Ishikawa (cell line): ENCODE measurements around the gene TGM3.

Experiments used
- CEBPB ChIP-seq: IDR thresholded peaks from 2 replicates; pipeline ENCODE4 v1.6.1; 2012
- CREB1 ChIP-seq: IDR thresholded peaks from 2 replicates; pipeline ENCODE4 v1.6.1; 2012; ENCODE audit warnings: low read depth
- EGR1 ChIP-seq: IDR thresholded peaks from 2 replicates; pipeline ENCODE4 v1.6.1; 2012
- EP300 ChIP-seq: IDR thresholded peaks from 2 replicates; pipeline ENCODE4 v1.6.1; 2012; ENCODE audit warnings: borderline replicate concordance
- FOXM1 ChIP-seq: IDR thresholded peaks from 2 replicates; pipeline ENCODE4 v1.6.1; 2012; ENCODE audit warnings: low read depth, borderline replicate concordance
- RAD21 ChIP-seq: IDR thresholded peaks from 2 replicates; pipeline ENCODE4 v1.6.1; 2012; ENCODE audit warnings: low read depth
- TAF1 ChIP-seq: IDR thresholded peaks from 2 replicates; pipeline ENCODE4 v1.6.1; 2012; ENCODE audit warnings: low read depth, mild to moderate bottlenecking
- TCF12 ChIP-seq: IDR thresholded peaks from 2 replicates; pipeline ENCODE4 v1.6.1; 2012; ENCODE audit warnings: low read depth
- TEAD4 ChIP-seq: IDR thresholded peaks from 2 replicates; pipeline ENCODE4 v1.6.1; 2012
- YY1 ChIP-seq: IDR thresholded peaks from 2 replicates; pipeline ENCODE4 v1.6.1; 2012; ENCODE audit warnings: low read depth
- ZBTB7A ChIP-seq: IDR thresholded peaks from 2 replicates; pipeline ENCODE4 v1.6.1; 2012; ENCODE audit warnings: low read depth
- TF ChIP-seq, protein P1 (sequence below): IDR thresholded peaks from 2 replicates; pipeline ENCODE4 v1.6.1; 2012; ENCODE audit warnings: low read depth, mild to moderate bottlenecking
- TF ChIP-seq, protein P2 (sequence below): IDR thresholded peaks from 2 replicates; pipeline ENCODE4 v1.6.1; 2012
- TF ChIP-seq, protein P3 (sequence below): IDR thresholded peaks from 2 replicates; pipeline ENCODE4 v1.6.1; 2012

DNA sequence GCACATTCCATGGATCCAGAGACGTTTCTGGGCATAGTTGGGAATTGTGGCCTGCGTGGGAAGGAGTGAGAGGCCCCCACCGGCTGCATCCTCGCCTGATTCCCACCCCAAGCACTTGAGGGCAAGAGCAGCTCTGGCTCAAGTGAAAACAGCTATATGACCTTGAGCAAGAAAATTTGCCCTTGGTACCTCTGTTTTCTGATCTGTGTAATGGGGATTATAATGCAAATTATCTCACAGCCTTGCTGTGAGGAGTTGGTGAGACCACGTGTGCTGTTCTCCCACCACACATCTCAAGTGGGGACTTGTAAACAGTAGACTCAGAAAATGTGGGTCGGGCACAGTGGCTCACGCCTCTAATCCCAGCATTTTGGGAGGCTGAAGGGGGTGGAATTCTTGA is 85.5 kb downstream of the TGM3 start:
- TF ChIP-seq ZBTB7A = no peak
- TF ChIP-seq, protein P1, sequence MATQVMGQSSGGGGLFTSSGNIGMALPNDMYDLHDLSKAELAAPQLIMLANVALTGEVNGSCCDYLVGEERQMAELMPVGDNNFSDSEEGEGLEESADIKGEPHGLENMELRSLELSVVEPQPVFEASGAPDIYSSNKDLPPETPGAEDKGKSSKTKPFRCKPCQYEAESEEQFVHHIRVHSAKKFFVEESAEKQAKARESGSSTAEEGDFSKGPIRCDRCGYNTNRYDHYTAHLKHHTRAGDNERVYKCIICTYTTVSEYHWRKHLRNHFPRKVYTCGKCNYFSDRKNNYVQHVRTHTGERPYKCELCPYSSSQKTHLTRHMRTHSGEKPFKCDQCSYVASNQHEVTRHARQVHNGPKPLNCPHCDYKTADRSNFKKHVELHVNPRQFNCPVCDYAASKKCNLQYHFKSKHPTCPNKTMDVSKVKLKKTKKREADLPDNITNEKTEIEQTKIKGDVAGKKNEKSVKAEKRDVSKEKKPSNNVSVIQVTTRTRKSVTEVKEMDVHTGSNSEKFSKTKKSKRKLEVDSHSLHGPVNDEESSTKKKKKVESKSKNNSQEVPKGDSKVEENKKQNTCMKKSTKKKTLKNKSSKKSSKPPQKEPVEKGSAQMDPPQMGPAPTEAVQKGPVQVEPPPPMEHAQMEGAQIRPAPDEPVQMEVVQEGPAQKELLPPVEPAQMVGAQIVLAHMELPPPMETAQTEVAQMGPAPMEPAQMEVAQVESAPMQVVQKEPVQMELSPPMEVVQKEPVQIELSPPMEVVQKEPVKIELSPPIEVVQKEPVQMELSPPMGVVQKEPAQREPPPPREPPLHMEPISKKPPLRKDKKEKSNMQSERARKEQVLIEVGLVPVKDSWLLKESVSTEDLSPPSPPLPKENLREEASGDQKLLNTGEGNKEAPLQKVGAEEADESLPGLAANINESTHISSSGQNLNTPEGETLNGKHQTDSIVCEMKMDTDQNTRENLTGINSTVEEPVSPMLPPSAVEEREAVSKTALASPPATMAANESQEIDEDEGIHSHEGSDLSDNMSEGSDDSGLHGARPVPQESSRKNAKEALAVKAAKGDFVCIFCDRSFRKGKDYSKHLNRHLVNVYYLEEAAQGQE = no peak
- no peak for TF ChIP-seq CREB1
- TF ChIP-seq, protein P2, sequence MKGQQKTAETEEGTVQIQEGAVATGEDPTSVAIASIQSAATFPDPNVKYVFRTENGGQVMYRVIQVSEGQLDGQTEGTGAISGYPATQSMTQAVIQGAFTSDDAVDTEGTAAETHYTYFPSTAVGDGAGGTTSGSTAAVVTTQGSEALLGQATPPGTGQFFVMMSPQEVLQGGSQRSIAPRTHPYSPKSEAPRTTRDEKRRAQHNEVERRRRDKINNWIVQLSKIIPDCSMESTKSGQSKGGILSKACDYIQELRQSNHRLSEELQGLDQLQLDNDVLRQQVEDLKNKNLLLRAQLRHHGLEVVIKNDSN = no peak
- TF ChIP-seq EP300 = no peak
- no peak for TF ChIP-seq TAF1
- no peak for TF ChIP-seq RAD21
- no peak for TF ChIP-seq TEAD4
- TF ChIP-seq, protein P3, sequence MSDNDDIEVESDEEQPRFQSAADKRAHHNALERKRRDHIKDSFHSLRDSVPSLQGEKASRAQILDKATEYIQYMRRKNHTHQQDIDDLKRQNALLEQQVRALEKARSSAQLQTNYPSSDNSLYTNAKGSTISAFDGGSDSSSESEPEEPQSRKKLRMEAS = no peak
- TF ChIP-seq CEBPB = no peak
- no peak for TF ChIP-seq TCF12
- no peak for TF ChIP-seq EGR1
- no peak for TF ChIP-seq FOXM1
- TF ChIP-seq YY1 = no peak
